ENCODE data around the gene KIR3DL2. TPM values are rescaled to one million over a fixed set of nuclear protein-coding genes. Genes with fewer than 3 reads are reported as not detected.
"Not testable (repeated sequence)": the region's sequence is repeated elsewhere in the genome, so short reads cannot be mapped to it uniquely, and the experiment has no call there.

Gene KIR3DL2
- polyA plus RNA-seq, 1 of the 3 experiments (the other 2 are of a cell fraction), result not detected

DNA sequence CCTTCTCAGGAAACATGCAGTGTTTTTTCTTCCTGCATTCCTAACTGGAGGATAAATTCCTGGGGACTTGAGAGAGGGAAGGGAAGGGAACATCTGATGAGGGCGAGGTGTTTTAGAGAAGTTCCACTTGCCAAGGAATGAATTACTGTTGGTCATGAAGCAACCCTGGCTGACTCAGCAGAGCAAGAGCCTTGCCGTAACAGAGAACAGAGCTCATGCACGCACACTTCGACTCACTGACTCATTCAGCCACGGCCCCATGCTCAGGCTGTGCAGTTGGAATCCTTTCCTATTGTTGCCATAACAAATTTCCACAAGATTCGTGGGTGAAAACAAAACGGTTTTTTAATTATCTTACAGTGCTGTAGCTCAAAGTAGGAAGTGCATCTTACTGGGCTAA, 24.9 kb upstream of the KIR3DL2 start:
- H3K27ac ChIP-seq (ENCODE audit: low read depth in 2 of 2, low read length in 1 of 2); H3K4me1 ChIP-seq (ENCODE audit: control insufficient read depth in 1 of 2, insufficient read depth in 2 of 2, low read depth in 1 of 2, low read length in 1 of 2); H3K4me3 ChIP-seq (ENCODE audit: low read depth in 2 of 2, low read length in 1 of 2); H3K4me2 ChIP-seq; DNase-seq; H3K36me3 ChIP-seq (replicated peaks in 1 of 2; ENCODE audit: control insufficient read depth in 1 of 2, insufficient read depth in 2 of 2, low read length in 1 of 2); POLR2A ChIA-PET; H3K79me2 ChIP-seq (ENCODE audit: insufficient read depth); H2AFZ ChIP-seq (ENCODE audit: low read depth); H3K27me3 ChIP-seq (ENCODE audit: insufficient read depth); CTCF ChIA-PET; H3K9ac ChIP-seq; H3F3A ChIP-seq (replicated peaks; ENCODE audit: insufficient read depth); H3K9me3 ChIP-seq; H4K20me1 ChIP-seq (ENCODE audit: insufficient read depth); H3K9me2 ChIP-seq: not testable (repeated sequence)
- WGBS (ENCODE audit: low lambda C conversion rate), result 2% methylated on average over 7 of the region's 7 CpGs

DNA sequence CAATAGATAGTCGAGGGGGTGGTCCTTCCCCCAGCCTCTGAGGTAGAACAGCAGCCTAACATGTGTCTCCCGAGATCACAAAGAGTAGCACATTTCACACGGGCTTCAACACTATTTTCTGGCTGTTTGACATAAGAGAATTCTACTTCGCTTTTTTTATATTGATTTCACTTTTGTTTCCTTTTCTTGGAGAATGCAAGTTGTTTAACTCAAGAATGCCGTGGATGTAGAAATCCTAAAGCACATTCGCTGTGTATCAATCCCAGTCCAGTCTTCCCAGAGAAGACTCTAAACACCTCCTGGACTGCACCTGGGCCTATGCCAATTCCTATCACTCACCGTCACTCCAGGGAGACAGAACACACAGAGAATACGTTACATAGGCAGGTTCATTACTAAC, 22.2 kb upstream of the KIR3DL2 start:
- H3K27me3 ChIP-seq (ENCODE audit: insufficient read depth); H3K4me2 ChIP-seq; H3K36me3 ChIP-seq (replicated peaks in 1 of 2; ENCODE audit: control insufficient read depth in 1 of 2, insufficient read depth in 2 of 2, low read length in 1 of 2); H2AFZ ChIP-seq (ENCODE audit: low read depth); DNase-seq; CTCF ChIA-PET; H3F3A ChIP-seq (replicated peaks; ENCODE audit: insufficient read depth); H3K4me1 ChIP-seq (ENCODE audit: control insufficient read depth in 1 of 2, insufficient read depth in 2 of 2, low read depth in 1 of 2, low read length in 1 of 2); H3K9ac ChIP-seq; H4K20me1 ChIP-seq (ENCODE audit: insufficient read depth); POLR2A ChIA-PET; H3K9me2 ChIP-seq; H3K79me2 ChIP-seq (ENCODE audit: insufficient read depth); H3K9me3 ChIP-seq; H3K4me3 ChIP-seq (ENCODE audit: low read depth in 2 of 2, low read length in 1 of 2); H3K27ac ChIP-seq (ENCODE audit: low read depth in 2 of 2, low read length in 1 of 2): not testable (repeated sequence)
- 2% methylated on average over 8 of the region's 8 CpGs for WGBS (ENCODE audit: low lambda C conversion rate)

DNA sequence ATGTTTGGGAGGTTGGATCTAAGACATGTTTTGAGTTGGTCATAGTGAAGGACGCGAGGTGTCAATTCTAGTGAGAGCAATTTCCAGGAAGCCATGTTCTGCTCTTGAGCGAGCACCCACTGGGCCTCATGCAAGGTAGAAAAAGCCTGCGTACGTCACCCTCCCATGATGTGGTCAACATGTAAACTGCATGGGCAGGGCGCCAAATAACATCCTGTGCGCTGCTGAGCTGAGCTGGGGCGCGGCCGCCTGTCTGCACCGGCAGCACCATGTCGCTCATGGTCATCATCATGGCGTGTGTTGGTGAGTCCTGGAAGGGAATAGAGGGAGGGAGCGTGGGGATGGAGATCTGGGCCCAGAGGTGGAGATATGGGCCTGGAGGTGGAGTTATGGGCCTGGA, 17.7 kb upstream of the KIR3DL2 start, which contains the start of gene KIR2DS4:
KIR2DS4 (plus strand) TSS at position 181 of the 400 bp plus-strand sequence.
- H3K4me2 ChIP-seq; H3F3A ChIP-seq (replicated peaks; ENCODE audit: insufficient read depth); H3K4me1 ChIP-seq (ENCODE audit: control insufficient read depth in 1 of 2, insufficient read depth in 2 of 2, low read depth in 1 of 2, low read length in 1 of 2); H3K36me3 ChIP-seq (replicated peaks in 1 of 2; ENCODE audit: control insufficient read depth in 1 of 2, insufficient read depth in 2 of 2, low read length in 1 of 2); POLR2A ChIA-PET; H3K9me3 ChIP-seq; H3K79me2 ChIP-seq (ENCODE audit: insufficient read depth); H3K9me2 ChIP-seq; H3K27me3 ChIP-seq (ENCODE audit: insufficient read depth); CTCF ChIA-PET; H3K4me3 ChIP-seq (ENCODE audit: low read depth in 2 of 2, low read length in 1 of 2); DNase-seq; H3K9ac ChIP-seq; H3K27ac ChIP-seq (ENCODE audit: low read depth in 2 of 2, low read length in 1 of 2); H4K20me1 ChIP-seq (ENCODE audit: insufficient read depth); H2AFZ ChIP-seq (ENCODE audit: low read depth): not testable (repeated sequence)
- 32% methylated on average over 11 of the region's 14 CpGs for WGBS (ENCODE audit: low lambda C conversion rate)

DNA sequence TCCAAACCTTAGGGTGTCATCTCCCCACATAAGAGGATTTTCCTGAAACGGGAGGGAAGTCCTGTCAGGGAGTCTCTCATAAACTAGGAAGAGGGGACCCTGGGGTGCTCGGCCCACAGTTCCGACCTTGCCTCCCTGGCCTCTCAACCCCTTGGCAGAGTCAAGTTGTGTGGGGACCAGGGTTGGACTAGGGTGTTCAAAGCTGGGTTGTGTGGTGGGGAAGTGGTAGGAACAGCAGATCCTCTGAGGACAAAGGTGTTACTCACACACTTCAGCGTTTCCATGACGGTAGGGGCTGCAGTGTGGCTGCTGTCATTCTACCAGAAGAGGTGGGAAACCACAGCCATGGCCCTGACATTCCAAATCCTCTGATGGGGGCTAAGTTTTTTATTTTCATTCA, 15.1 kb upstream of the KIR3DL2 start:
- H3K4me1 ChIP-seq (ENCODE audit: control insufficient read depth in 1 of 2, insufficient read depth in 2 of 2, low read depth in 1 of 2, low read length in 1 of 2); H3K27me3 ChIP-seq (ENCODE audit: insufficient read depth); H3K4me2 ChIP-seq; H3K27ac ChIP-seq (ENCODE audit: low read depth in 2 of 2, low read length in 1 of 2); H4K20me1 ChIP-seq (ENCODE audit: insufficient read depth); POLR2A ChIA-PET; H3K36me3 ChIP-seq (replicated peaks in 1 of 2; ENCODE audit: control insufficient read depth in 1 of 2, insufficient read depth in 2 of 2, low read length in 1 of 2); DNase-seq; H3K9ac ChIP-seq; CTCF ChIA-PET; H3F3A ChIP-seq (replicated peaks; ENCODE audit: insufficient read depth); H3K4me3 ChIP-seq (ENCODE audit: low read depth in 2 of 2, low read length in 1 of 2); H3K9me3 ChIP-seq; H2AFZ ChIP-seq (ENCODE audit: low read depth); H3K9me2 ChIP-seq; H3K79me2 ChIP-seq (ENCODE audit: insufficient read depth): not testable (repeated sequence)
- 13% methylated on average over 5 of the region's 5 CpGs for WGBS (ENCODE audit: low lambda C conversion rate)

DNA sequence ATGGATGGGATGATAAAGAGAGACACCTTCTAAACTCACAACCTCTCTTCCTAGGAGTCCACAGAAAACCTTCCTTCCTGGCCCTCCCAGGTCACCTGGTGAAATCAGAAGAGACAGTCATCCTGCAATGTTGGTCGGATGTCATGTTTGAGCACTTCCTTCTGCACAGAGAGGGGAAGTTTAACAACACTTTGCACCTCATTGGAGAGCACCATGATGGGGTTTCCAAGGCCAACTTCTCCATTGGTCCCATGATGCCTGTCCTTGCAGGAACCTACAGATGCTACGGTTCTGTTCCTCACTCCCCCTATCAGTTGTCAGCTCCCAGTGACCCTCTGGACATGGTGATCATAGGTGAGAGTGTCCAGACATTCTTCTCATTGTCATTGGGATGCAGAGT, 12.7 kb upstream of the KIR3DL2 start:
- H3K27ac ChIP-seq (ENCODE audit: low read depth in 2 of 2, low read length in 1 of 2); DNase-seq; H3F3A ChIP-seq (replicated peaks; ENCODE audit: insufficient read depth); H3K9me2 ChIP-seq; POLR2A ChIA-PET; H3K27me3 ChIP-seq (ENCODE audit: insufficient read depth); CTCF ChIA-PET; H3K9me3 ChIP-seq; H3K9ac ChIP-seq; H2AFZ ChIP-seq (ENCODE audit: low read depth); H3K4me1 ChIP-seq (ENCODE audit: control insufficient read depth in 1 of 2, insufficient read depth in 2 of 2, low read depth in 1 of 2, low read length in 1 of 2); H3K36me3 ChIP-seq (replicated peaks in 1 of 2; ENCODE audit: control insufficient read depth in 1 of 2, insufficient read depth in 2 of 2, low read length in 1 of 2); H3K4me3 ChIP-seq (ENCODE audit: low read depth in 2 of 2, low read length in 1 of 2); H4K20me1 ChIP-seq (ENCODE audit: insufficient read depth); H3K79me2 ChIP-seq (ENCODE audit: insufficient read depth); H3K4me2 ChIP-seq: not testable (repeated sequence)
- WGBS (ENCODE audit: low lambda C conversion rate), result 9% methylated on average over 2 of the region's 2 CpGs

DNA sequence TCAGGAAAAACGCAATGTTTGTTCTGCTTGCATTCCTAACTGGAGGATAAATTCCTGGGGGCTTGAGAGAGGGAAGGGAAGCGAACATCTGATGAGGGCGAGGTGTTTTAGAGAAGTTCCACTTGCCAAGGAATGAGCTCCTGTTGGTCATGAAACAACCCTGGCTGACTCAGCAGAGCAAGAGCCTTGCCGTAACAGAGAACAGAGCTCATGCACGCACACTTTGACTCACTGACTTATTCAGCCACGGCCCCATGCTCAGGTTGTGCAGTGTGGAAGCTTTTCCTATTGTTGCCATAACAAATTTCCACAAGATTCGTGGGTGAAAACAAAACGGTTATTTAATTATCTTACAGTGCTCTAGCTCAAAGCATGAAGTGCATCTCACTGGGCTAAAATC, 7.1 kb upstream of the KIR3DL2 start:
- H3K27ac ChIP-seq (ENCODE audit: low read depth in 2 of 2, low read length in 1 of 2); H2AFZ ChIP-seq (ENCODE audit: low read depth); H3K4me2 ChIP-seq; H3K9me3 ChIP-seq; H3K4me1 ChIP-seq (ENCODE audit: control insufficient read depth in 1 of 2, insufficient read depth in 2 of 2, low read depth in 1 of 2, low read length in 1 of 2); H3K4me3 ChIP-seq (ENCODE audit: low read depth in 2 of 2, low read length in 1 of 2); H3K79me2 ChIP-seq (ENCODE audit: insufficient read depth); H3F3A ChIP-seq (replicated peaks; ENCODE audit: insufficient read depth); CTCF ChIA-PET; H4K20me1 ChIP-seq (ENCODE audit: insufficient read depth); H3K9ac ChIP-seq; H3K36me3 ChIP-seq (replicated peaks in 1 of 2; ENCODE audit: control insufficient read depth in 1 of 2, insufficient read depth in 2 of 2, low read length in 1 of 2); DNase-seq; H3K27me3 ChIP-seq (ENCODE audit: insufficient read depth); H3K9me2 ChIP-seq; POLR2A ChIA-PET: not testable (repeated sequence)
- 3% methylated on average over 8 of the region's 8 CpGs for whole genome bisulfite sequencing (ENCODE audit: low lambda C conversion rate)
